A549 (cell line): Measurements from ENCODE around the gene TSPAN5. TPM values are rescaled to one million over a fixed set of nuclear protein-coding genes. Genes with fewer than 3 reads are reported as not detected.

Source experiments
- ATAC-seq, 2 experiments: fragments of 200-7000 bp in 1 of 2; fragments of >200 bp in 1 of 2; cut with Nextera tagmentation in 1 of 2; cut with Tn5 transposase in 1 of 2; 3 replicates each; pipeline versions ENCODE4 v1.8.0 to v1.9.1; 2018 to 2020; ENCODE audit warnings: mild to moderate bottlenecking in 1 of 2, moderate library complexity in 1 of 2
- CTCF ChIA-PET: fragments of 300-600 bp; sonication (Branson Sonifier 250); formaldehyde crosslinking; extraction: SDS; loops from one replicate; lab custom pipeline; 2021; ENCODE audit warnings: antibody characterized with exemption, inconsistent platforms; lab: Yijun Ruan, JAX
- POLR2A ChIA-PET: fragments of 350-600 bp; formaldehyde crosslinking; extraction: SDS; loops from one replicate; lab custom pipeline; 2021; ENCODE audit warnings: antibody characterized with exemption, inconsistent platforms; lab: Yijun Ruan, JAX
- DNase-seq, 2 experiments: peaks; one replicate each; pipeline versions ENCODE4 v3.0.0 to v3.0.0-alpha.2; 2011 to 2016; ENCODE audit warnings: low read depth in 1 of 2, low spot score in 1 of 2
- FAIRE-seq: peaks from 2 replicates; lab custom pipeline; 2011; peaks lifted over from hg19 to GRCh38; lab: Jason Lieb, UNC
- H3K27ac ChIP-seq, 2 experiments: fragments of >200 bp; sonication (Bioruptor Twin); formaldehyde crosslinking; 3 replicates each; pipeline ENCODE4 v1.5.1; 2016 to 2017
- H3K4me1 ChIP-seq: fragments of >200 bp; sonication (Bioruptor Twin); formaldehyde crosslinking; 3 replicates; pipeline ENCODE4 v1.6.1; 2016
- H3K4me2 ChIP-seq: fragments of >200 bp; sonication (Bioruptor Twin); formaldehyde crosslinking; 3 replicates; pipeline ENCODE4 v1.6.1; 2016
- H3K4me3 ChIP-seq: fragments of >200 bp; sonication (Bioruptor Twin); formaldehyde crosslinking; 3 replicates; pipeline ENCODE4 v1.5.1; 2016
- H3K9me3 ChIP-seq: fragments of >200 bp; sonication (Bioruptor Twin); formaldehyde crosslinking; 3 replicates; pipeline ENCODE4 v1.6.1; 2016
- ATOH8 ChIP-seq: fragments of 250-450 bp; sonication (Bioruptor Pico); IDR thresholded peaks from 2 replicates; pipeline ENCODE4 v1.5.0; 2020; ENCODE audit warnings: low read depth, mild to moderate bottlenecking, moderate library complexity
- ELK1 ChIP-seq: fragments of 150-350 bp; IDR thresholded peaks from 2 replicates; pipeline ENCODE4 v1.6.1; 2014; ENCODE audit warnings: low read depth, mild to moderate bottlenecking, low read length
- HEYL ChIP-seq: fragments of 250-450 bp; sonication (Bioruptor Pico); IDR thresholded peaks from 2 replicates; pipeline ENCODE4 v1.8.0; 2021; ENCODE audit warnings: mild to moderate bottlenecking, moderate library complexity
- HMGXB4 ChIP-seq: fragments of 250-450 bp; sonication (Bioruptor Pico); IDR thresholded peaks from 2 replicates; pipeline ENCODE4 v1.5.0; 2021; ENCODE audit warnings: mild to moderate bottlenecking, moderate library complexity, borderline replicate concordance
- HOXB13 ChIP-seq: fragments of 250-450 bp; sonication (Bioruptor Pico); IDR thresholded peaks from 2 replicates; pipeline ENCODE4 v1.5.0; 2020; ENCODE audit warnings: low read depth, mild to moderate bottlenecking, moderate library complexity
- MAX ChIP-seq: IDR thresholded peaks from 2 replicates; pipeline ENCODE4 v1.6.1; 2012
- NFE2L2 ChIP-seq: fragments of 150-350 bp; conservative IDR thresholded peaks from 2 replicates; pipeline ENCODE4 v1.6.1; 2014; ENCODE audit warnings: low read length
- PHF8 ChIP-seq: fragments of 200-600 bp; sonication (generic); IDR thresholded peaks from 2 replicates; pipeline ENCODE4 v1.6.1; 2016; ENCODE audit warnings: low read depth, mild to moderate bottlenecking, antibody characterized with exemption, moderate library complexity, borderline replicate concordance
- POLR2A ChIP-seq: IDR thresholded peaks from 2 replicates; pipeline ENCODE4 v1.6.1; 2012; ENCODE audit warnings: mild to moderate bottlenecking, low read length
- RARB ChIP-seq: fragments of 250-450 bp; sonication (Bioruptor Pico); IDR thresholded peaks from 2 replicates; pipeline ENCODE4 v1.8.0; 2021; ENCODE audit warnings: mild to moderate bottlenecking, moderate library complexity
- RCOR1 ChIP-seq: fragments of 150-350 bp; IDR thresholded peaks from 2 replicates; pipeline ENCODE4 v1.6.1; 2014; ENCODE audit warnings: antibody characterized with exemption, low read length, low read depth
- RFX5 ChIP-seq: fragments of 450-650 bp; IDR thresholded peaks from 2 replicates; pipeline ENCODE4 v1.7.1; 2014; ENCODE audit warnings: antibody characterized with exemption, mild to moderate bottlenecking, moderate library complexity
- TP53 ChIP-seq: fragments of 250-450 bp; sonication (Bioruptor Pico); IDR thresholded peaks from 2 replicates; pipeline ENCODE4 v1.5.0; 2021; ENCODE audit warnings: mild to moderate bottlenecking, moderate library complexity
- ZFP36 ChIP-seq: fragments of 450-650 bp; IDR thresholded peaks from 2 replicates; pipeline ENCODE4 v1.6.1; 2014; ENCODE audit warnings: borderline replicate concordance; ENCODE audit not compliant: partially characterized antibody
- WGBS: methylation state at CpG from one replicate; pipeline ENCODE4 v1.1.6; 2017; ENCODE audit errors: missing lambda C conversion rate; 5-methylcytosine and 5-hydroxymethylcytosine counted together
- polyA plus RNA-seq, 4 experiments: library from polyadenylated mRNA; depleted of rRNA in 3 of 4; stranded (reverse); fragments of >200 nt; fragmentation: RNase III in 1 of 4; extraction: RNeasy Plus Mini Kit Qiagen cat#74134 plus additional on column Dnase treatment in 1 of 4; gene quantifications; 2 replicates in 3 of 4; 3 replicates in 1 of 4; pipeline ENCODE4 v1.2.3, GENCODE V29; 2011 to 2017

The TSPAN5 gene
- polyA plus RNA-seq, 2 of the 4 experiments (the other 2 are of a cell fraction) = 9.5 to 12.4 TPM

- Histone ChIP-seq H3K4me2 (no peak overlapping the region), H3K4me3 (no peak overlapping the region)
- POLR2A ChIA-PET = no interaction called here
- CTCF ChIA-PET = no interaction called here
- no peak for TF ChIP-seq HOXB13 (CRISPR knock-in tag)
- no peak for TF ChIP-seq RFX5
- TF ChIP-seq, all 56 proteins: peak for 0
- ATAC-seq = no peak
- FAIRE-seq = no peak
- Histone ChIP-seq H3K27ac (no peak overlapping the region), H3K4me1 (peaks cover 8% of the 10 kb centered on the region), H3K9me3 (no peaks in the 10 kb centered on the region)
- WGBS = 64% methylated on average over 3 of the region's 4 CpGs
- no peak for DNase-seq
Measured at GRCh38 chr4:98632258-98632657, 26.2 kb downstream of the TSPAN5 start.

- Histone ChIP-seq H3K4me2 (no peak overlapping the region), H3K4me3 (no peak overlapping the region), H3K27ac (no peak overlapping the region), H3K4me1 (peaks cover 16% of the 10 kb centered on the region), H3K9me3 (no peaks in the 10 kb centered on the region)
- FAIRE-seq (no peak), ATAC-seq (no peak), DNase-seq (no peak)
- no peak for TF ChIP-seq HMGXB4 (CRISPR knock-in tag)
- ChIA-PET POLR2A (no interaction called here), CTCF (no interaction called here)
- WGBS = 76% methylated on average over 3 of the region's 3 CpGs
Measured at GRCh38 chr4:98631506-98631905, 26.9 kb downstream of the TSPAN5 start.

- H3K4me1 ChIP-seq = peaks cover 22% of the 10 kb centered on the region
- H3K27ac ChIP-seq = no peak overlapping the region
Measured at GRCh38 chr4:98630737-98631454, 27.5 kb downstream of the TSPAN5 start.

More at GRCh38 chr4:98630737-98631454, 27.5 kb downstream of the TSPAN5 start:
- no peak for FAIRE-seq
- TF ChIP-seq ZFP36 = no peak
- no peak for TF ChIP-seq ATOH8 (CRISPR knock-in tag)
- TF ChIP-seq MAX = no peak
- no peak for TF ChIP-seq NFE2L2
- TF ChIP-seq HEYL (CRISPR knock-in tag) = no peak
- TF ChIP-seq ELK1 = no peak
- no peak for TF ChIP-seq TP53 (CRISPR knock-in tag)
- TF ChIP-seq HOXB13 (CRISPR knock-in tag) = no peak
- no peak for TF ChIP-seq RCOR1
- TF ChIP-seq RARB (CRISPR knock-in tag) = no peak
- TF ChIP-seq POLR2A = no peak
- TF ChIP-seq PHF8 = no peak
- TF ChIP-seq, all 56 proteins: peak for 0
- Histone ChIP-seq H3K9me3 (no peaks in the 10 kb centered on the region), H3K4me3 (no peak overlapping the region), H3K4me2 (no peak overlapping the region)
- WGBS = 85% methylated on average over 8 of the region's 8 CpGs
- no peak for DNase-seq
- ChIA-PET CTCF (no interaction called here), POLR2A (no interaction called here)
- no peak for ATAC-seq
